ENCODE data around the gene TEX26.

Gene TEX26

GRCh38 chr13:31018511-31018910 is 86.1 kb downstream of the TEX26 start:
- ChIA-PET POLR2A (ENCODE audit: low non-redundant PET) (no interaction called here), CTCF (no interaction called here)
- H3K27ac ChIP-seq = no peak overlapping the region
- no peak for TF ChIP-seq CTCF (conservative IDR thresholded peaks at IDR 0.05; ENCODE audit: low read depth)
- no peak for DNase-seq (ENCODE audit: low spot score)

GRCh38 chr13:31020996-31021395 is 88.5 kb downstream of the TEX26 start:
- H3K27ac ChIP-seq = no peak overlapping the region
- no peak for DNase-seq (ENCODE audit: low spot score)
- TF ChIP-seq CTCF (conservative IDR thresholded peaks at IDR 0.05; ENCODE audit: low read depth) = no peak
- CTCF ChIA-PET = no interaction called here
- POLR2A ChIA-PET (ENCODE audit: low non-redundant PET) = no interaction called here

- no peak overlapping the region for H3K27ac ChIP-seq
- no peak for DNase-seq (ENCODE audit: low spot score)
- TF ChIP-seq CTCF (conservative IDR thresholded peaks at IDR 0.05; ENCODE audit: low read depth) = no peak
- POLR2A ChIA-PET (ENCODE audit: low non-redundant PET) = no interaction called here
- CTCF ChIA-PET = interaction anchor here (0.9 to 1.2 kb wide), 2 partner anchors 13 to 22 kb away, joined by 3 read pairs; no protein-coding TSS in a partner anchor
Measured at GRCh38 chr13:31022288-31022895, 89.9 kb downstream of the TEX26 start.

GRCh38 chr13:31022928-31023530 is 90.6 kb downstream of the TEX26 start:
- ChIA-PET POLR2A (ENCODE audit: low non-redundant PET) (no interaction called here), CTCF (interaction anchor here (0.9 kb wide), 1 partner anchor 22 kb away, joined by 3 read pairs; no protein-coding TSS in a partner anchor)
- no peak overlapping the region for H3K27ac ChIP-seq
- no peak for TF ChIP-seq CTCF (conservative IDR thresholded peaks at IDR 0.05; ENCODE audit: low read depth)
- DNase-seq (ENCODE audit: low spot score) = no peak

Measured in RWPE1 (cell line).